Left renal cortex interstitium (tissue), 4 donors: ENCODE results near the gene ARHGAP24. TPM values are rescaled to one million over a fixed set of nuclear protein-coding genes. Genes with fewer than 3 reads are reported as not detected.

ENCODE experiments used
- DNase-seq, 4 donors: peaks; one replicate each; pipeline ENCODE4 v3.0.0-alpha.2; 2013; ENCODE audit warnings: low read depth in 4 of 4, low spot score in 2 of 4, missing footprints in 1 of 4
- polyA plus RNA-seq, 4 donors: library from polyadenylated mRNA; unstranded; fragments of 120-200 nt; gene quantifications; one replicate each; pipeline ENCODE4 v1.2.1, GENCODE V29; 2013; ENCODE audit not compliant: insufficient read length in 4 of 4

The ARHGAP24 gene
- polyA plus RNA-seq: 100 to 1,000 TPM; 101 to 133 (median 109) TPM

- DNase-seq: peak; percentile 73 to 91 (median 80)
Measured at GRCh38 chr4:85474818-85475630, at the start of gene ARHGAP24. TSS of gene ARHGAP24 (plus strand) at chr4:85475150.

- no peak for DNase-seq
Measured at GRCh38 chr4:85426366-85426765, 48.6 kb upstream of the ARHGAP24 start.

- no peak for DNase-seq
Measured at GRCh38 chr4:85427123-85427522, 47.8 kb upstream of the ARHGAP24 start.

GRCh38 chr4:85430226-85430625, 44.7 kb upstream of the ARHGAP24 start:
- no peak for DNase-seq

- no peak for DNase-seq
Measured at GRCh38 chr4:85430697-85431096, 44.3 kb upstream of the ARHGAP24 start.

GRCh38 chr4:85431156-85431555, 43.8 kb upstream of the ARHGAP24 start:
- no peak for DNase-seq

- no peak for DNase-seq
Measured at GRCh38 chr4:85431881-85432485, 43.0 kb upstream of the ARHGAP24 start.

- no peak for DNase-seq
Measured at GRCh38 chr4:85445050-85445639, 29.8 kb upstream of the ARHGAP24 start.

GRCh38 chr4:85446141-85446861, 28.6 kb upstream of the ARHGAP24 start:
- no peak for DNase-seq

- no peak for DNase-seq
Measured at GRCh38 chr4:85448906-85449890, 25.8 kb upstream of the ARHGAP24 start.

- DNase-seq: no peak
Measured at GRCh38 chr4:85452058-85452731, 22.8 kb upstream of the ARHGAP24 start.

- DNase-seq: no peak
Measured at GRCh38 chr4:85455942-85456341, 19.0 kb upstream of the ARHGAP24 start.

GRCh38 chr4:85457752-85458467, 17.0 kb upstream of the ARHGAP24 start:
- no peak for DNase-seq

- DNase-seq: no peak
Measured at GRCh38 chr4:85459736-85460135, 15.2 kb upstream of the ARHGAP24 start.

- DNase-seq: no peak
Measured at GRCh38 chr4:85474356-85474755, 594 bp upstream of the ARHGAP24 start.

- no peak for DNase-seq
Measured at GRCh38 chr4:85475631-85476233, 782 bp downstream of the ARHGAP24 start.

- DNase-seq: no peak
Measured at GRCh38 chr4:85476381-85476780, 1.4 kb downstream of the ARHGAP24 start.

GRCh38 chr4:85477534-85477933, 2.6 kb downstream of the ARHGAP24 start:
- no peak for DNase-seq
